ENCODE results near the gene CTSF. TPM values are rescaled to one million over a fixed set of nuclear protein-coding genes. Genes with fewer than 3 reads are reported as not detected.

The CTSF gene
- total RNA-seq, 1 experiment from 2014 or later = 0.34 TPM

- Histone ChIP-seq H4K20me1 (ENCODE audit: insufficient read depth) (no peaks in the 10 kb centered on the region), H3K27ac (ENCODE audit: low read depth, low read length) (no peak overlapping the region), H3K4me3 (replicated peaks in 1 of 2; ENCODE audit: low read depth in 1 of 2, low read length in 2 of 2) (no peak overlapping the region), H3K4me2 (ENCODE audit: low read length) (no peak overlapping the region), H3K9me3 (ENCODE audit: control insufficient read depth in 1 of 2, insufficient read depth in 1 of 2, low read depth in 1 of 2, low read length in 2 of 2) (no peaks in the 10 kb centered on the region), H3K9me2 (ENCODE audit: insufficient read depth) (no peaks in the 10 kb centered on the region), H3K36me3 (ENCODE audit: control insufficient read depth in 1 of 2, insufficient read depth in 2 of 2, low read length in 2 of 2) (peaks cover 9 to 10% of the 10 kb centered on the region in 2 experiments; a peak in 3 of 4 replicates), H3K4me1 (ENCODE audit: control insufficient read depth in 1 of 2, insufficient read depth in 2 of 2, low read length in 2 of 2) (no peaks in the 10 kb centered on the region), H3K27me3 (ENCODE audit: insufficient read depth, low read length) (no peaks in the 10 kb centered on the region), H2AFZ (ENCODE audit: low read depth, low read length, poor library complexity, severe bottlenecking) (no peak overlapping the region), H3K9ac (ENCODE audit: low read length) (no peak overlapping the region), H3K79me2 (ENCODE audit: insufficient read depth, low read length) (no peaks in the 10 kb centered on the region)
- BruUV-seq (replicated peaks) = no TSS peak
- CTCF ChIA-PET = no interaction called here
- TF ChIP-seq EGR1 (IDR thresholded peaks at IDR 0.05; ENCODE audit: low read depth) = no peak
- no peak for TF ChIP-seq ELF1 (IDR thresholded peaks at IDR 0.05; ENCODE audit: borderline replicate concordance, low read depth)
- TF ChIP-seq FOSL1 (IDR thresholded peaks at IDR 0.05; ENCODE audit: low read depth) = no peak
- no peak for TF ChIP-seq SP1 (IDR thresholded peaks at IDR 0.05; ENCODE audit: low read depth)
- no peak for TF ChIP-seq ZBTB33 (IDR thresholded peaks at IDR 0.05; ENCODE audit: extremely low read depth, insufficient replicate concordance, low read length)
- no peak for TF ChIP-seq REST (IDR thresholded peaks at IDR 0.05; ENCODE audit: low read depth)
- TF ChIP-seq CBX3 (IDR thresholded peaks at IDR 0.05; ENCODE audit: low read depth) = no peak
- no peak for TF ChIP-seq SIN3A (IDR thresholded peaks at IDR 0.05; ENCODE audit: low read depth)
- TF ChIP-seq SRF (IDR thresholded peaks at IDR 0.05; ENCODE audit: low read depth) = no peak
- TF ChIP-seq POLR2AphosphoS5 (IDR thresholded peaks at IDR 0.05; ENCODE audit: low read depth, low read length) = no peak
- no peak for DNase-seq (ENCODE audit: low read depth, low spot score)
- RAD21 ChIA-PET (ENCODE audit: low non-redundant PET in 1 of 2, low total read pairs in 2 of 2, uncharacterized antibody in 2 of 2, unreplicated experiment in 2 of 2) = no interaction called here
- POLR2A ChIA-PET = no interaction called here
- intact Hi-C loops (cut with micrococcal nuclease) = no loop called here
- no peak for ATAC-seq
Measured at GRCh38 chr11:66524304-66525040, 43.9 kb downstream of the CTSF start.

Measured in HCT116 (cell line).